Panc1 (cell line): ENCODE results near the gene EFNA5. TPM values are rescaled to one million over a fixed set of nuclear protein-coding genes. Genes with fewer than 3 reads are reported as not detected.
A peak's percentile ranks its signal among the peaks of the same experiment; 100 is the strongest.

Source experiments
- ATAC-seq: fragments of 200-7000 bp; cut with Tn5 transposase; 2 replicates; pipeline ENCODE4 v1.9.1; 2020; ENCODE audit warnings: mild to moderate bottlenecking, moderate library complexity
- BruUV-seq: library from RNA; stranded (reverse); fragments of 400-500 nt; replicated peaks from 2 replicates; lab custom pipeline; 2021; lab: Mats Ljungman, UMichigan
- CTCF ChIA-PET: fragments of 300-600 bp; sonication (Branson Sonifier 250); formaldehyde crosslinking; loops from one replicate; lab custom pipeline; 2022; ENCODE audit warnings: antibody characterized with exemption; lab: Charles Lee
- POLR2A ChIA-PET: fragments of 300-600 bp; sonication (Branson Sonifier 250); formaldehyde crosslinking; loops from one replicate; lab custom pipeline; 2022; ENCODE audit warnings: antibody characterized with exemption; lab: Charles Lee
- DNase-seq: peaks from one replicate; pipeline ENCODE4 v3.0.0-alpha.2; 2010; ENCODE audit warnings: low read depth, low spot score
- H3K27ac ChIP-seq: 2 replicates; pipeline ENCODE4 v1.5.1; 2011; ENCODE audit warnings: mild to moderate bottlenecking, low read length, inconsistent platforms
- H3K27me3 ChIP-seq: fragments of 200-500 bp; sonication (Bioruptor generic); 2 replicates; pipeline ENCODE4 v1.6.0; 2014; ENCODE audit warnings: low read length, inconsistent platforms; ENCODE audit not compliant: control insufficient read depth, insufficient read depth
- H3K36me3 ChIP-seq: fragments of 200-500 bp; sonication (Bioruptor generic); 2 replicates; pipeline ENCODE4 v1.5.1; 2014; ENCODE audit warnings: inconsistent platforms, mild to moderate bottlenecking, low read length, moderate library complexity; ENCODE audit not compliant: control insufficient read depth, insufficient read depth
- H3K4me1 ChIP-seq: 2 replicates; pipeline ENCODE4 v1.5.1; 2011; ENCODE audit warnings: inconsistent platforms, mild to moderate bottlenecking, low read length, moderate library complexity; ENCODE audit not compliant: control insufficient read depth, insufficient read depth
- H3K4me3 ChIP-seq, 2 experiments: 2 replicates each; pipeline ENCODE4 v1.5.1; 2011 to 2012; ENCODE audit warnings: low read depth in 2 of 2, low read length in 2 of 2, mild to moderate bottlenecking in 2 of 2, inconsistent platforms in 1 of 2, moderate library complexity in 1 of 2
- H3K9me3 ChIP-seq: fragments of 200-500 bp; sonication (Bioruptor generic); 2 replicates; pipeline ENCODE4 v1.5.1; 2014; ENCODE audit warnings: low read depth, mild to moderate bottlenecking, inconsistent platforms, low read length, moderate library complexity; ENCODE audit not compliant: control insufficient read depth, insufficient read depth
- POLR2AphosphoS5 ChIP-seq: IDR thresholded peaks from 2 replicates; pipeline ENCODE4 v1.6.1; 2012; ENCODE audit warnings: mild to moderate bottlenecking, low read depth, low read length, moderate library complexity
- SIN3A ChIP-seq: IDR thresholded peaks from 2 replicates; pipeline ENCODE4 v1.6.1; 2012; ENCODE audit warnings: low read depth, mild to moderate bottlenecking, low read length, moderate library complexity, borderline replicate concordance; ENCODE audit not compliant: insufficient read depth
- TCF7L2 ChIP-seq: IDR thresholded peaks from 2 replicates; pipeline ENCODE4 v1.6.1; 2011; ENCODE audit warnings: mild to moderate bottlenecking, low read depth, low read length, inconsistent platforms
- in situ Hi-C: cut with HindIII; loops from 2 replicates; pipeline ENCODE4 v1.10.0; 2016; ENCODE audit warnings: low sequenced_read_pairs, low pct_unique_long_range_greater_than_20kb
- intact Hi-C: fragments of 100-400 bp; cut with micrococcal nuclease; formaldehyde crosslinking; loops from one replicate; pipeline ENCODE4 v1.10.0; 2022; ENCODE audit not compliant: unreplicated experiment
- total RNA-seq: library from RNA; stranded (reverse); gene quantifications from one replicate; pipeline ENCODE4 v1.2.1, GENCODE V29; 2021; ENCODE audit not compliant: unreplicated experiment
- TF ChIP-seq, protein P1 (sequence below): fragments of 450-650 bp; IDR thresholded peaks from 2 replicates; pipeline ENCODE4 v1.5.1; 2017; ENCODE audit warnings: mild to moderate bottlenecking
- TF ChIP-seq, protein P2 (sequence below), 2 experiments: IDR thresholded peaks; 2 replicates each; pipeline ENCODE4 v1.6.1; 2011 to 2012; ENCODE audit warnings: low read depth in 2 of 2, control low read depth in 1 of 2, low read length in 1 of 2, mild to moderate bottlenecking in 1 of 2, moderate library complexity in 1 of 2; ENCODE audit not compliant: insufficient read depth in 1 of 2

Gene EFNA5
- total RNA-seq, 1 experiment from 2014 or later = 30.5 TPM

DNA sequence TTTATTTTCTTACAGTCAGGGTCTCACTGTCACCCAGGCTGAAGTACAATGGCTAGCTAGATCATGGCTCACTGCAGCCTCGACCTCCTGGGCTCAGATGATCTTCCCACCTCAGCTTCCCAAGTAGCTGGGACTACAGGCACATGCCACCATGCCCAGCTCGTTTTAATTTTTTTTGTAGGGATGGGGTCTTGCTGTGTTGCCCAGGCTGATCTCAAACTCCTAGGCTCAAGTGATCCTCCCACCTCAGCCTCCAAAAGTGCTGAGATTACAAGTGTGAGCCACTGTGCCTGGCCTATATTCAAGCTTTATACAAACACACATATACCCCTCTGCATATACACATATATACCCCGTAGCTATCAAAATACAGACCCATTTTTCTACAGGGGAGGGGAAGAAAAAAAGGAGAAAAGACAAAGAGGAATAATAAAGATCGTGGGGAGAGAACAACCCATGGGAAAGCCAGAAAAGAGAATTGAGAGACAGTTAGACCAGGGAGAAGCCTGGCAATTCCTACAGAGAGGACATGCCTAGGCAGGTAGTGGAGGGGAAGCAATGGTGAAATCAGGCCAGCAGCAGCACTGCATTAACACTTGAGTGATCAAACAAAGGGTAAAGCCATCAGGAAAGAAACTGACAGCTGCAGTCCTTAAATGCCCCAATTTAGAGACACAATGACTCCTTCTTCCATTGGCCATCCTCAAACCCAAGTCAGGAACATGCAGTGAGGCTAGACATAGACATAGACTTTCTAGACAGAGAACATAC is 102.7 kb downstream of the EFNA5 start:
- CTCF ChIA-PET = no interaction called here
- H3K27me3 ChIP-seq = no peaks in the 10 kb centered on the region

DNA sequence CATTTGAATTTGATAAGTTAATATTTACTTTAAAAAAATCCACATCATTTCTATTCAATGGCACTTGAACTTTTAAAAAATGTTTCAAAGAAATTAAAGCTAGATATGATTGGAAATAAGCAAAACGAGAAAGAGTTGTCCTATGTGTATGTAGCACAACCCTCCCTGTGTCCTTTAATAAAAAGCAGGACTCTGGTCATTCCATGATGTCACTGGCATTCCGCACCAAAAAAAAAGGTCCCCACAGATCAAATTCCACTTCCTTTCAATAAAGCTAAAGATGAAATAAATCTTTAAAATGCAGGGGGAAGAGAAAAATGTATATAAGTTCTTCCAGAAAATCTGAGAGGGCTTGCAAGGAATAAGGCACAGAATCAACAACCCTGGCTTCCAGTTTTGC is 103.8 kb downstream of the EFNA5 start:
- H3K9me3 ChIP-seq = no peaks in the 10 kb centered on the region
- ChIA-PET CTCF (no interaction called here), POLR2A (interaction anchor here (0.6 kb wide), 1 partner anchor 9 kb away, joined by 3 read pairs; no protein-coding TSS in a partner anchor)
- no peaks in the 10 kb centered on the region for H3K36me3 ChIP-seq
- H3K4me1 ChIP-seq = peaks cover 22% of the 10 kb centered on the region
- no peak for TF ChIP-seq POLR2AphosphoS5
- TF ChIP-seq, protein P1, sequence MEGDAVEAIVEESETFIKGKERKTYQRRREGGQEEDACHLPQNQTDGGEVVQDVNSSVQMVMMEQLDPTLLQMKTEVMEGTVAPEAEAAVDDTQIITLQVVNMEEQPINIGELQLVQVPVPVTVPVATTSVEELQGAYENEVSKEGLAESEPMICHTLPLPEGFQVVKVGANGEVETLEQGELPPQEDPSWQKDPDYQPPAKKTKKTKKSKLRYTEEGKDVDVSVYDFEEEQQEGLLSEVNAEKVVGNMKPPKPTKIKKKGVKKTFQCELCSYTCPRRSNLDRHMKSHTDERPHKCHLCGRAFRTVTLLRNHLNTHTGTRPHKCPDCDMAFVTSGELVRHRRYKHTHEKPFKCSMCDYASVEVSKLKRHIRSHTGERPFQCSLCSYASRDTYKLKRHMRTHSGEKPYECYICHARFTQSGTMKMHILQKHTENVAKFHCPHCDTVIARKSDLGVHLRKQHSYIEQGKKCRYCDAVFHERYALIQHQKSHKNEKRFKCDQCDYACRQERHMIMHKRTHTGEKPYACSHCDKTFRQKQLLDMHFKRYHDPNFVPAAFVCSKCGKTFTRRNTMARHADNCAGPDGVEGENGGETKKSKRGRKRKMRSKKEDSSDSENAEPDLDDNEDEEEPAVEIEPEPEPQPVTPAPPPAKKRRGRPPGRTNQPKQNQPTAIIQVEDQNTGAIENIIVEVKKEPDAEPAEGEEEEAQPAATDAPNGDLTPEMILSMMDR = no peak
- TF ChIP-seq SIN3A = no peak
- no peak for TF ChIP-seq TCF7L2
- TF ChIP-seq, protein P2, sequence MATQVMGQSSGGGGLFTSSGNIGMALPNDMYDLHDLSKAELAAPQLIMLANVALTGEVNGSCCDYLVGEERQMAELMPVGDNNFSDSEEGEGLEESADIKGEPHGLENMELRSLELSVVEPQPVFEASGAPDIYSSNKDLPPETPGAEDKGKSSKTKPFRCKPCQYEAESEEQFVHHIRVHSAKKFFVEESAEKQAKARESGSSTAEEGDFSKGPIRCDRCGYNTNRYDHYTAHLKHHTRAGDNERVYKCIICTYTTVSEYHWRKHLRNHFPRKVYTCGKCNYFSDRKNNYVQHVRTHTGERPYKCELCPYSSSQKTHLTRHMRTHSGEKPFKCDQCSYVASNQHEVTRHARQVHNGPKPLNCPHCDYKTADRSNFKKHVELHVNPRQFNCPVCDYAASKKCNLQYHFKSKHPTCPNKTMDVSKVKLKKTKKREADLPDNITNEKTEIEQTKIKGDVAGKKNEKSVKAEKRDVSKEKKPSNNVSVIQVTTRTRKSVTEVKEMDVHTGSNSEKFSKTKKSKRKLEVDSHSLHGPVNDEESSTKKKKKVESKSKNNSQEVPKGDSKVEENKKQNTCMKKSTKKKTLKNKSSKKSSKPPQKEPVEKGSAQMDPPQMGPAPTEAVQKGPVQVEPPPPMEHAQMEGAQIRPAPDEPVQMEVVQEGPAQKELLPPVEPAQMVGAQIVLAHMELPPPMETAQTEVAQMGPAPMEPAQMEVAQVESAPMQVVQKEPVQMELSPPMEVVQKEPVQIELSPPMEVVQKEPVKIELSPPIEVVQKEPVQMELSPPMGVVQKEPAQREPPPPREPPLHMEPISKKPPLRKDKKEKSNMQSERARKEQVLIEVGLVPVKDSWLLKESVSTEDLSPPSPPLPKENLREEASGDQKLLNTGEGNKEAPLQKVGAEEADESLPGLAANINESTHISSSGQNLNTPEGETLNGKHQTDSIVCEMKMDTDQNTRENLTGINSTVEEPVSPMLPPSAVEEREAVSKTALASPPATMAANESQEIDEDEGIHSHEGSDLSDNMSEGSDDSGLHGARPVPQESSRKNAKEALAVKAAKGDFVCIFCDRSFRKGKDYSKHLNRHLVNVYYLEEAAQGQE (IDR thresholded peaks at IDR 0.05; ENCODE audit: insufficient read depth in 1 of 2, low read depth in 2 of 2, low read length in 1 of 2) = no peak
- H3K27ac ChIP-seq = 0 out of 2 replicates have a peak overlapping the region, but pooled peaks have one; percentile 9
- intact Hi-C loops (no loop called here), in situ Hi-C loops (no loop called here)
- no peak for DNase-seq
- ATAC-seq = no peak
- no peak overlapping the region for H3K4me3 ChIP-seq
- no peaks in the 10 kb centered on the region for H3K27me3 ChIP-seq
- BruUV-seq = no TSS peak

More for the DNA sequence above, 102.7 kb downstream of the EFNA5 start:
- intact Hi-C loops (no loop called here), in situ Hi-C loops (no loop called here)
- POLR2A ChIA-PET = no interaction called here
- TF ChIP-seq, protein P1 = no peak
- no peak for TF ChIP-seq SIN3A
- TF ChIP-seq POLR2AphosphoS5 = no peak
- TF ChIP-seq, protein P2 (IDR thresholded peaks at IDR 0.05; ENCODE audit: insufficient read depth in 1 of 2, low read depth in 2 of 2, low read length in 1 of 2) = no peak
- TF ChIP-seq TCF7L2 = no peak
- DNase-seq (no peak), ATAC-seq (no peak)
- H3K4me1 ChIP-seq = peaks cover 32% of the 10 kb centered on the region
- BruUV-seq = no TSS peak
- H3K36me3 ChIP-seq = no peaks in the 10 kb centered on the region
- no peak overlapping the region for H3K4me3 ChIP-seq
- peak overlapping the region; percentile 44; the same call in 1 of the 2 replicates for H3K27ac ChIP-seq
- H3K9me3 ChIP-seq = no peaks in the 10 kb centered on the region
